Sigmoid colon (tissue), 7 donors: ENCODE results near the gene ZBTB7C. TPM values are rescaled to one million over a fixed set of nuclear protein-coding genes. Genes with fewer than 3 reads are reported as not detected.
A peak's percentile ranks its signal among the peaks of the same experiment; 100 is the strongest.

ENCODE experiments used
- DNase-seq: peaks from one replicate; pipeline ENCODE4 v3.0.0-alpha.2; 2019
- H3K27ac ChIP-seq, 4 donors: fragments of 200-600 bp; sonication (generic); one replicate each; pipeline ENCODE4 v1.5.1; 2016 to 2019; ENCODE audit warnings: mild to moderate bottlenecking in 1 of 4
- H3K27me3 ChIP-seq, 3 donors: fragments of 200-600 bp; sonication (generic); one replicate each; pipeline ENCODE4 v1.5.1; 2019; ENCODE audit warnings: mild to moderate bottlenecking in 1 of 3
- H3K36me3 ChIP-seq, 4 donors: fragments of 200-600 bp; sonication (generic); one replicate each; pipeline ENCODE4 v1.5.1; 2016 to 2019
- H3K4me1 ChIP-seq, 4 donors: fragments of 200-600 bp; sonication (generic); one replicate each; pipeline ENCODE4 v1.5.1; 2017 to 2019
- H3K4me3 ChIP-seq, 4 donors: fragments of 200-600 bp; sonication (generic); one replicate each; pipeline ENCODE4 v1.5.1; 2017 to 2019; ENCODE audit warnings: mild to moderate bottlenecking in 2 of 4, moderate library complexity in 1 of 4
- H3K9me3 ChIP-seq, 4 donors: fragments of 200-600 bp in 3 of 4; sonication (generic) in 3 of 4; one replicate each; pipeline versions ENCODE4 v1.5.1 to v1.6.1; 2013 to 2019
- EP300 ChIP-seq, 4 donors: sonication (generic); formaldehyde crosslinking; IDR thresholded peaks; one replicate each; pipeline ENCODE4 v1.6.1; 2017; ENCODE audit warnings: antibody characterized with exemption in 4 of 4
- POLR2A ChIP-seq, 2 donors: fragments of 450-650 bp; IDR thresholded peaks; one replicate each; pipeline ENCODE4 v1.6.1; 2016; ENCODE audit warnings: antibody characterized with exemption in 2 of 2, mild to moderate bottlenecking in 2 of 2, moderate library complexity in 2 of 2
- POLR2AphosphoS5 ChIP-seq, 4 donors: sonication (generic); formaldehyde crosslinking; IDR thresholded peaks; one replicate each; pipeline ENCODE4 v1.6.1; 2017; ENCODE audit warnings: antibody characterized with exemption in 4 of 4
- WGBS, 2 donors: extraction: QIAGEN DNeasy Blood & Tissue Kit; methylation state at CpG; one replicate each; pipeline ENCODE4 v1.1.7; 2013; 5-methylcytosine and 5-hydroxymethylcytosine counted together
- intact Hi-C: fragments of 100-400 bp; cut with DNase I; formaldehyde crosslinking; loops from one replicate; pipeline ENCODE4 v1.15.1; 2023
- polyA plus RNA-seq, 3 donors: library from polyadenylated mRNA; stranded (reverse); fragments of 200-250 nt; gene quantifications; one replicate each; pipeline ENCODE4 v1.2.3, GENCODE V29; 2013
- total RNA-seq, 4 donors: library from RNA; depleted of rRNA; stranded (reverse); fragments of >200 nt; gene quantifications; one replicate each; pipeline ENCODE4 v1.1.0, GENCODE V29; 2016
- TF ChIP-seq, protein P1 (sequence below), 4 experiments: fragments of 450-650 bp in 3 of 4; fragments of 200-600 bp in 1 of 4; IDR thresholded peaks; one replicate each; pipeline ENCODE4 v1.5.1; 2016 to 2019; ENCODE audit warnings: antibody characterized with exemption in 4 of 4, mild to moderate bottlenecking in 3 of 4, moderate library complexity in 2 of 4
- donor health status: healthy with polysubstance abuse.
- donor health status: Bipolar disorder and iron deficiency.
- donor health status: healthy.

ZBTB7C gene
- total and polyA plus RNA-seq, 7 donors, result 0.41 to 18.6 (median 1.7) TPM

DNA sequence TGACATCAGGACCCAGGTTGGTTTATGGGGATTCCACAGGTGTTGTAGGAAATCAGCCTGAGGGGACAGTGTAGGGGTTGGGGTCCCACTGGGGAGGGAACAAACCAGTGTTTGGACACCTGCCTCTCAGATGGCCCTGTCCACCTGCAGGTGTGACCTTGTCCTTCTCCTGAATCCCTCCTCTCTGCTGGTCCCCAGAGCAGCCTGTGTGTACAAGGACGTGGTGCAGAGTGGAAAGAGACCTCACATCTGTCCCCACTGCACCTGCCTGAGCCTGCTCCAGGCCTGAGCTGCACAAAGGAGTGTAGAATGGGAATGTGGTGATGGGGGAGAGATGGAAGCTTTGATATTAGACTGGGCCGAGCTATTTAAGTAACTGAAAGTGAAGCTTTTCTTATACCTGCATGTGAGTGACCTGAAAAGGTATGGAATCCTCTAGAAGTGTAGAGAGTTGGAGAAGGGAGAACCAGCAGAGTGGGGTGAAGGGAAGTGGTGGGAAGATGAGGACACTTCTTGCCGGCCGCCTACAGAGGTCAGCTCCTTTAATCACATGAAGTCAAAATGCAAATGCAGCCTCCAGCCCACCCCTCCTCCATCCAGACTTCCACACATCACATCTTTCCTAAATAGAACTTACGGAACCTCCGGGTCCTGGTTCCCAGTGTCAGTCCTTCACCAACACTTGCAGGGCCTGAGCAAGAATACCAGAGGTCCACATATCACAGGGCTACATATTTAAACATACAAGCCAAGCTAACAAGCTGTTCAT, 389.4 kb downstream of the ZBTB7C start:
- TF ChIP-seq, protein P1, sequence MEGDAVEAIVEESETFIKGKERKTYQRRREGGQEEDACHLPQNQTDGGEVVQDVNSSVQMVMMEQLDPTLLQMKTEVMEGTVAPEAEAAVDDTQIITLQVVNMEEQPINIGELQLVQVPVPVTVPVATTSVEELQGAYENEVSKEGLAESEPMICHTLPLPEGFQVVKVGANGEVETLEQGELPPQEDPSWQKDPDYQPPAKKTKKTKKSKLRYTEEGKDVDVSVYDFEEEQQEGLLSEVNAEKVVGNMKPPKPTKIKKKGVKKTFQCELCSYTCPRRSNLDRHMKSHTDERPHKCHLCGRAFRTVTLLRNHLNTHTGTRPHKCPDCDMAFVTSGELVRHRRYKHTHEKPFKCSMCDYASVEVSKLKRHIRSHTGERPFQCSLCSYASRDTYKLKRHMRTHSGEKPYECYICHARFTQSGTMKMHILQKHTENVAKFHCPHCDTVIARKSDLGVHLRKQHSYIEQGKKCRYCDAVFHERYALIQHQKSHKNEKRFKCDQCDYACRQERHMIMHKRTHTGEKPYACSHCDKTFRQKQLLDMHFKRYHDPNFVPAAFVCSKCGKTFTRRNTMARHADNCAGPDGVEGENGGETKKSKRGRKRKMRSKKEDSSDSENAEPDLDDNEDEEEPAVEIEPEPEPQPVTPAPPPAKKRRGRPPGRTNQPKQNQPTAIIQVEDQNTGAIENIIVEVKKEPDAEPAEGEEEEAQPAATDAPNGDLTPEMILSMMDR (IDR thresholded peaks at IDR 0.05), result no peak
- no peak for TF ChIP-seq EP300 (IDR thresholded peaks at IDR 0.05)
- TF ChIP-seq POLR2A (IDR thresholded peaks at IDR 0.05), result no peak
- TF ChIP-seq POLR2AphosphoS5 (IDR thresholded peaks at IDR 0.05), result no peak
- WGBS, 2 donors, result 82 to 89% methylated on average over 6 of the region's 6 CpGs
- no peaks in the 10 kb centered on the region for H3K36me3 ChIP-seq
- no peak overlapping the region for H3K27ac ChIP-seq
- intact Hi-C loops, result no loop called here
- H3K4me3 ChIP-seq, result no peak overlapping the region
- peaks cover 0 to 20% (median 10%) of the 10 kb centered on the region in 3 donors for H3K27me3 ChIP-seq
- H3K9me3 ChIP-seq, result no peaks in the 10 kb centered on the region
- DNase-seq, result peak; percentile 28
- no peaks in the 10 kb centered on the region for H3K4me1 ChIP-seq

DNA sequence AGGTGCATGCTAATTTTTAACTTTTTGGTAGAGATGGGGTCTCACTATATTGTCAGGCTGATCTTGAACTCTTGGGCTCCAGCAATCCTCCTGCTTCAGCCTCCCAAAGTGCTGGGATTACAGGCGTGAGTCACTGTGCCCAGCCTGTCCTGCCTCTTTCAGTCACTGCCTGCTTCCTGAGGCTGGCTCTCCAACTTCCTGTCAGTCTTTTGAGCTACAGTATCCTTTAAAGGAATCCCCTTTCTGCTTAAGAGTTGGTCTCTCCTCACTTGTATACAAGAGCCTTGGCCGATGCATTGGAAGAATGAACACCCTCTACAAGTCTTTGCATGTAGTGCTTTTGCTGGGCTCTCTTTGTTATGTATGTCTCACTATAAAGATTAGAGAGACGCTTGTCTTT, 390.3 kb downstream of the ZBTB7C start:
- H3K27me3 ChIP-seq, result peaks cover 0 to 20% (median 10%) of the 10 kb centered on the region in 3 donors
- H3K9me3 ChIP-seq, result no peaks in the 10 kb centered on the region
- no peak for DNase-seq
- H3K36me3 ChIP-seq, result no peaks in the 10 kb centered on the region
- no peak overlapping the region for H3K27ac ChIP-seq
- intact Hi-C loops, result no loop called here
- no peak overlapping the region for H3K4me3 ChIP-seq
- TF ChIP-seq, protein P1 (IDR thresholded peaks at IDR 0.05), result no peak
- TF ChIP-seq POLR2AphosphoS5 (IDR thresholded peaks at IDR 0.05) (no peak), POLR2A (IDR thresholded peaks at IDR 0.05) (no peak), EP300 (IDR thresholded peaks at IDR 0.05) (no peak)
- no peaks in the 10 kb centered on the region for H3K4me1 ChIP-seq
- WGBS, 2 donors, result 63 to 69% methylated on average over 3 of the region's 3 CpGs

DNA sequence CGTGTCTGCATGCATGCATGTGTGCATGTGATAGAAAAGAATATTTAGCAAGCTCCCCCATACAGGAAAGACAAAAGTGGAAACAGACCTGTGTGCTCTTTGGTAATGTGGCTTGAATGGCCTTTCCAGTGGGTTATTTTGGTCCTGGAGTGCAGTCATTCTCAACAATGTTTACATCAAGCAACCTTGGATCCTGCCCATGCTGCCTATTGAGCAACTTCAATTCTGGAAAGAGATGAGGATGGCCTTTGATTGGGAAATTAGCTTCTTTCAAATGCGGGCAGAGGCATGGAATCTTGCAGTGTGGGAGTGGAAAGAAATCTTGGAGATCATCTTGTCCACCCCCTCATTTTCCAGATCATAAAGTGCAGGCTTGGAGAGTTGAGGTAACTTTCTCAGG, 391.5 kb downstream of the ZBTB7C start:
- H3K4me1 ChIP-seq, result no peaks in the 10 kb centered on the region
- TF ChIP-seq POLR2AphosphoS5 (IDR thresholded peaks at IDR 0.05), result no peak
- H3K4me3 ChIP-seq, result no peak overlapping the region
- WGBS, 2 donors, result 79 to 92% methylated on average over 2 of the region's 2 CpGs
- no peak overlapping the region for H3K27ac ChIP-seq
- DNase-seq, result peak; percentile 41
- intact Hi-C loops, result no loop called here
- no peaks in the 10 kb centered on the region for H3K36me3 ChIP-seq
- peaks cover 0 to 14% (median 10%) of the 10 kb centered on the region in 3 donors for H3K27me3 ChIP-seq
- H3K9me3 ChIP-seq, result no peaks in the 10 kb centered on the region

DNA sequence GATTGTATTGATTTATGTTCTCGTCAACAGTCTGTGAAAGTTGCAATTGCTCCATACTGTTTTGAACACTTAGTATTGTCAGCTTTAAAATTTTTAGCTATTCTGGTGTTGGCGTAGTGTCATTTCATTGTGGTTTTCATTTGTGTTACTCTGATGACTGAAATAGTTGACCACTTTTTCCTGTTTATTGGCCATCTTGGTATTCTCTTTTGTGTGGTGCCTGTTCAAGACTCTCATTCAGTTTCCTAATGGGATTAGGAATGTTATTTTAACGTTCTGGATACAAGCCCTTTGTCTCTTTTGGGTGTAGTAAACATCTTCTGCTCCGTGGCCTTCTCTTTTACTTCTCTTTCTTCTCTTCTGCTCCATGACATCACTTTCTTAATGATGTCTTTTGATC, 396.0 kb downstream of the ZBTB7C start:
- no peak for DNase-seq
- no peaks in the 10 kb centered on the region for H3K36me3 ChIP-seq
- no peak overlapping the region for H3K4me3 ChIP-seq
- H3K4me1 ChIP-seq, result peaks cover 0 to 8% (median 2%) of the 10 kb centered on the region in 4 donors
- intact Hi-C loops, result no loop called here
- TF ChIP-seq POLR2AphosphoS5 (IDR thresholded peaks at IDR 0.05) (no peak), EP300 (IDR thresholded peaks at IDR 0.05) (no peak)
- 49 to 69% methylated on average over 4 of the region's 4 CpGs for WGBS, 2 donors
- H3K27ac ChIP-seq, result no peak overlapping the region
- H3K27me3 ChIP-seq, result no peaks in the 10 kb centered on the region
- H3K9me3 ChIP-seq, result no peaks in the 10 kb centered on the region

DNA sequence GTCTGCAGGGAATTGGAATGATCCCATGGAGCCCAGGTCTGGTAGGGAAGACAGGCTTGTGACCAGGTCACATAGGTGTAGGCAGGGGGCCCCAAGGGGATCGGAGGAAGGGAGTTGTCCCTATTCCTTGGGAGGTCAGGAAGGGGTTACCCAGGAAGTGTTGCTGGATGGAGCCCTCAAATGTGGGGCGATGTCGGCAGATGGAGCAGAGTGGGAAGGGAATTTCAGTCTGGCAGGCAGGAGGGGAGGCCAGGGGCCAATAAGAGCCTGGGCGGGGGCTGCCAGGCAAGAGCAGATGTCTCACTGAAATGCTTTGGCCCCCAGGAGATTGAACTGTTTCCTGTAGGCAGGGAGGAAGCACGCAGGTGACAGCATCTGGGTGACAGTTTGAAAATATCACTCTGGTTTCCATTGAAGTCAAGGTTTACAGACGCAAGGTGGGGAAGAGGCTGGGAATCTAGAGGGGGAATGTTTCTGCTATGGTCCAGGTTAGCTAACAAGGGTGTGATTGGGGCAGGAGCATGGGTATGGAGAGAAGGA, 397.2 kb downstream of the ZBTB7C start:
- Histone ChIP-seq H3K4me3 (no peak overlapping the region), H3K9me3 (no peaks in the 10 kb centered on the region), H3K27ac (no peak overlapping the region), H3K36me3 (no peaks in the 10 kb centered on the region), H3K27me3 (no peaks in the 10 kb centered on the region), H3K4me1 (peaks cover 0 to 15% (median 6%) of the 10 kb centered on the region in 4 donors)
- intact Hi-C loops, result no loop called here
- DNase-seq, result no peak
- 57 to 87% methylated on average over 6 of the region's 6 CpGs for WGBS, 2 donors
- TF ChIP-seq, protein P1 (IDR thresholded peaks at IDR 0.05), result no peak
- TF ChIP-seq POLR2AphosphoS5 (IDR thresholded peaks at IDR 0.05) (no peak), POLR2A (IDR thresholded peaks at IDR 0.05) (no peak), EP300 (IDR thresholded peaks at IDR 0.05) (no peak)
